OCI-LY7 (cell line): ENCODE measurements around the gene ENG. TPM values are rescaled to one million over a fixed set of nuclear protein-coding genes. Genes with fewer than 3 reads are reported as not detected.

Experiments
- BruUV-seq: library from RNA; stranded (reverse); fragments of 400-500 nt; replicated peaks from 2 replicates; lab custom pipeline; 2021; lab: Mats Ljungman, UMichigan
- CTCF ChIA-PET: fragments of 300-600 bp; sonication (Branson Sonifier 250); formaldehyde crosslinking; loops from one replicate; lab custom pipeline; 2022; ENCODE audit warnings: antibody characterized with exemption; ENCODE audit not compliant: unreplicated experiment; lab: Charles Lee
- POLR2A ChIA-PET: fragments of 300-600 bp; sonication (Branson Sonifier 250); formaldehyde crosslinking; loops from one replicate; lab custom pipeline; 2022; ENCODE audit warnings: antibody characterized with exemption; lab: Charles Lee
- DNase-seq: peaks from one replicate; pipeline ENCODE4 v3.0.0-alpha.2; 2015; ENCODE audit warnings: low spot score
- H2AFZ ChIP-seq: fragments of 200-600 bp; sonication (generic), shearing (Covaris generic); 2 replicates; pipeline ENCODE4 v1.6.1; 2014; ENCODE audit warnings: mild to moderate bottlenecking, antibody characterized with exemption, low read length, moderate library complexity
- H3K27ac ChIP-seq: fragments of 200-600 bp; sonication (generic); 2 replicates; pipeline ENCODE4 v1.5.1; 2014; ENCODE audit warnings: mixed run types, low read depth, mild to moderate bottlenecking, moderate library complexity, low read length, inconsistent platforms; ENCODE audit not compliant: poor library complexity, severe bottlenecking
- H3K36me3 ChIP-seq: fragments of 200-600 bp; sonication (generic); 2 replicates; pipeline ENCODE4 v1.6.1; 2014; ENCODE audit warnings: mild to moderate bottlenecking, antibody characterized with exemption, low read length, moderate library complexity, mixed read lengths; ENCODE audit not compliant: insufficient read depth
- H3K4me1 ChIP-seq: fragments of 200-600 bp; sonication (generic); 2 replicates; pipeline ENCODE4 v1.5.1; 2014; ENCODE audit warnings: mild to moderate bottlenecking, low read length; ENCODE audit not compliant: insufficient read depth, poor library complexity, severe bottlenecking
- H3K4me2 ChIP-seq: fragments of 200-600 bp; sonication (generic); 2 replicates; pipeline ENCODE4 v1.6.1; 2014; ENCODE audit warnings: mild to moderate bottlenecking, low read length
- H3K4me3 ChIP-seq: fragments of 200-600 bp; sonication (generic); 2 replicates; pipeline ENCODE4 v1.5.1; 2014; ENCODE audit warnings: mild to moderate bottlenecking, low read depth, low read length; ENCODE audit not compliant: poor library complexity, severe bottlenecking
- H3K79me2 ChIP-seq: fragments of 200-600 bp; sonication (generic); 2 replicates; pipeline ENCODE4 v1.6.1; 2016; ENCODE audit warnings: low read depth, mild to moderate bottlenecking, low read length, moderate library complexity, mixed read lengths; ENCODE audit not compliant: insufficient read depth
- H3K9me2 ChIP-seq: fragments of 200-600 bp; sonication (generic); 2 replicates; pipeline ENCODE4 v1.6.1; 2016; ENCODE audit warnings: mild to moderate bottlenecking, low read length, mixed read lengths; ENCODE audit not compliant: insufficient read depth
- H3K9me3 ChIP-seq: fragments of 200-600 bp; sonication (generic); 2 replicates; pipeline ENCODE4 v1.6.1; 2014; ENCODE audit warnings: mild to moderate bottlenecking, mixed run types, low read length, mixed read lengths
- H4K20me1 ChIP-seq: fragments of 200-600 bp; sonication (generic); 2 replicates; pipeline ENCODE4 v1.6.1; 2014; ENCODE audit warnings: mild to moderate bottlenecking, antibody characterized with exemption, low read length, moderate library complexity, mixed read lengths; ENCODE audit not compliant: insufficient read depth
- CTCF ChIP-seq: fragments of 200-600 bp; sonication (generic); conservative IDR thresholded peaks from 2 replicates; pipeline ENCODE4 v1.5.1; 2014; ENCODE audit warnings: mild to moderate bottlenecking, antibody characterized with exemption, low read length, moderate library complexity, mixed read lengths
- EZH2phosphoT487 ChIP-seq: fragments of 200-600 bp; sonication (generic); IDR thresholded peaks from 2 replicates; pipeline ENCODE4 v1.6.1; 2018; ENCODE audit warnings: low read depth, borderline replicate concordance, mild to moderate bottlenecking, mixed run types, antibody characterized with exemption, low read length, moderate library complexity, mixed read lengths
- intact Hi-C: fragments of 100-400 bp; cut with micrococcal nuclease; formaldehyde crosslinking; loops from one replicate; pipeline ENCODE4 v1.10.0; 2022; ENCODE audit not compliant: unreplicated experiment
- total RNA-seq, 2 experiments: library from RNA; depleted of rRNA in 1 of 2; stranded (reverse); fragments of >200 nt in 1 of 2; shearing (Covaris generic) in 1 of 2; gene quantifications; 2 replicates each; pipeline ENCODE4 v1.2.3, GENCODE V29; 2014 to 2022

ENG gene
- total RNA-seq, 2 experiments from 2014 or later: not detected

GRCh38 chr9:127856729-127857116 is 2.3 kb upstream of the ENG start:
- no peaks in the 10 kb centered on the region for H3K9me2 ChIP-seq
- no peak for TF ChIP-seq EZH2phosphoT487
- no peak overlapping the region for H3K4me2 ChIP-seq
- BruUV-seq: no TSS peak
- no peak overlapping the region for H2AFZ ChIP-seq
- no peak overlapping the region for H3K4me3 ChIP-seq
- H3K4me1 ChIP-seq: peaks cover 5% of the 10 kb centered on the region
- POLR2A ChIA-PET: no interaction called here
- no peaks in the 10 kb centered on the region for H4K20me1 ChIP-seq
- H3K36me3 ChIP-seq: no peaks in the 10 kb centered on the region
- no peak overlapping the region for H3K27ac ChIP-seq
- intact Hi-C loops: no loop called here
- no peak for DNase-seq
- no peaks in the 10 kb centered on the region for H3K9me3 ChIP-seq
- CTCF ChIA-PET: no interaction called here
- H3K79me2 ChIP-seq: no peaks in the 10 kb centered on the region

- Histone ChIP-seq H3K4me3 (no peak overlapping the region), H3K36me3 (no peaks in the 10 kb centered on the region), H3K27ac (no peak overlapping the region), H3K9me3 (no peaks in the 10 kb centered on the region), H3K79me2 (no peaks in the 10 kb centered on the region), H3K4me2 (no peak overlapping the region), H3K4me1 (no peaks in the 10 kb centered on the region), H3K9me2 (no peaks in the 10 kb centered on the region), H2AFZ (no peak overlapping the region), H4K20me1 (no peaks in the 10 kb centered on the region)
- no peak for TF ChIP-seq EZH2phosphoT487
- no peak for TF ChIP-seq CTCF
- ChIA-PET POLR2A (no interaction called here), CTCF (no interaction called here)
- DNase-seq: no peak
- no TSS peak for BruUV-seq
- intact Hi-C loops: no loop called here
Observed at GRCh38 chr9:127856094-127856728, 1.8 kb upstream of the ENG start.

GRCh38 chr9:127855522-127855921 is 1.1 kb upstream of the ENG start:
- Histone ChIP-seq H3K36me3 (no peaks in the 10 kb centered on the region), H3K4me3 (no peak overlapping the region), H2AFZ (no peak overlapping the region), H3K79me2 (no peaks in the 10 kb centered on the region), H3K9me3 (no peaks in the 10 kb centered on the region), H3K4me1 (no peaks in the 10 kb centered on the region), H3K4me2 (no peak overlapping the region), H3K27ac (no peak overlapping the region), H3K9me2 (no peaks in the 10 kb centered on the region), H4K20me1 (no peaks in the 10 kb centered on the region)
- no TSS peak for BruUV-seq
- intact Hi-C loops: no loop called here
- TF ChIP-seq CTCF: no peak
- no peak for TF ChIP-seq EZH2phosphoT487
- no peak for DNase-seq
- CTCF ChIA-PET: no interaction called here
- POLR2A ChIA-PET: no interaction called here
